Ascending aorta (tissue), 2 donors: Measurements from ENCODE around the gene TK1. TPM values are rescaled to one million over a fixed set of nuclear protein-coding genes. Genes with fewer than 3 reads are reported as not detected.

ENCODE experiments used
- DNase-seq, 2 donors: peaks; one replicate each; pipeline ENCODE4 v3.0.0-alpha.2; 2019; ENCODE audit warnings: low spot score in 2 of 2
- H3K27ac ChIP-seq, 2 donors: fragments of 200-600 bp; sonication (generic); one replicate each; pipeline ENCODE4 v1.5.1; 2016 to 2017; ENCODE audit warnings: mild to moderate bottlenecking in 1 of 2
- H3K27me3 ChIP-seq: fragments of 200-600 bp; sonication (generic); one replicate; pipeline ENCODE4 v1.5.1; 2017
- H3K36me3 ChIP-seq, 2 donors: fragments of 200-600 bp; sonication (generic); one replicate each; pipeline ENCODE4 v1.5.1; 2016
- H3K4me1 ChIP-seq, 2 donors: fragments of 200-600 bp; sonication (generic); one replicate each; pipeline ENCODE4 v1.5.1; 2016 to 2017; ENCODE audit warnings: mild to moderate bottlenecking in 1 of 2
- H3K4me3 ChIP-seq, 2 donors: fragments of 200-600 bp; sonication (generic); one replicate each; pipeline ENCODE4 v1.5.1; 2016 to 2017; ENCODE audit warnings: mild to moderate bottlenecking in 1 of 2
- H3K9me3 ChIP-seq, 2 donors: fragments of 200-600 bp; sonication (generic); one replicate each; pipeline ENCODE4 v1.5.1; 2016
- intact Hi-C: fragments of 100-400 bp; cut with DNase I; formaldehyde crosslinking; loops from one replicate; pipeline ENCODE4 v1.15.1; 2023
- total RNA-seq: library from RNA; depleted of rRNA; stranded (reverse); fragments of >200 nt; gene quantifications from one replicate; pipeline ENCODE4 v1.1.0, GENCODE V29; 2016
- TF ChIP-seq, protein P1 (sequence below), 3 experiments: fragments of 200-600 bp in 2 of 3; fragments of 450-650 bp in 1 of 3; sonication (generic) in 2 of 3; IDR thresholded peaks; one replicate each; pipeline ENCODE4 v1.5.1; 2016 to 2019; ENCODE audit warnings: antibody characterized with exemption in 3 of 3, mild to moderate bottlenecking in 1 of 3, moderate library complexity in 1 of 3

The TK1 gene
- total RNA-seq, 1 donor from 2014 or later, result not detected

DNA sequence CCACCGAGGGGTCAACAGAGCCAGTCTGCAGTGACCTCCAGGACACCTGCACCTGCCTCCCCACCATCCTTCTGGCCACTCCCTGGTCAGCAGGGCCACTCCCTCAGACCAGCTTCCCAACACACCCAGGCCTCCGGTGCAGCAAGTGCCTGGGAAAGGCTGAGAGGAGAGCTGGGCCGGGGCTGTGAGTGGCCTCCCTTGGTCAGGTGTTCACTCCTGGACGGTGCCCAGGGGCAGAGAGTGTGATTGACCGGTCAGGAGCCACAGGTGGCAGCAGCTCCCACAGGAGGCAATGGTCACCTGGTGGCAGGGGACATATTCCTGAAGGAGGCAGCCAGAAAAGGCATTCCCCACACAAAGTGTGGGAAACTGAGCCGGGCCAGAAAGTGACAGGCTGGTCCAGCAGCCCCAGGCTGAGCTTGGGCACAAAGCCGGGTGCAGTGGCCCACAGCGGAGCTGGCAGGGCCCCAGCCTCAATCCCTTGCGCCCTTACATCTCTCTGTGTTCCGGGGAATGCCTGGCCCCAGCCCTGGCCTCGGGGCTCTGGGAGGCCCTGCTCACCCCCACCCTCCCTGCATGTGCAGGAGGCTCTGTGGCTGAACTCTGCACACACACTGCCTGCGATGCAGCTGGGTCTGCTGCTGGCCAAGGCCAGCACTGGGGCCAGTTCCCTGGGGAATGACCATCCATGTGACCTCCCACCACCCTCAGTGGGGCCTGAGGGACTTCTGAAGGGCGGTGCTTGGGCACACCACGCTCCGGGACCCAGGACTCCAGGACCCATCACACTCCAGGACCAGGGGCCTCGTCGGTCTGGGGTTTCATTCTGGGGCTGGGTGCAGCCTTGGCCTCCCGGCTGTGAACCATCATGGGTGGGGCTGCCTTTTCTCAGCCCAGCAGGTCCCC, 41.9 kb downstream of the TK1 start:
- Histone ChIP-seq H3K27ac (peak overlapping the region in 1 of 2 donors; percentile 18), H3K27me3 (no peaks in the 10 kb centered on the region), H3K4me1 (peaks cover 3 to 8% of the 10 kb centered on the region in 2 donors), H3K9me3 (no peaks in the 10 kb centered on the region), H3K4me3 (no peak overlapping the region), H3K36me3 (no peaks in the 10 kb centered on the region)
- no peak for DNase-seq
- intact Hi-C loops, result no loop called here
- TF ChIP-seq, protein P1, sequence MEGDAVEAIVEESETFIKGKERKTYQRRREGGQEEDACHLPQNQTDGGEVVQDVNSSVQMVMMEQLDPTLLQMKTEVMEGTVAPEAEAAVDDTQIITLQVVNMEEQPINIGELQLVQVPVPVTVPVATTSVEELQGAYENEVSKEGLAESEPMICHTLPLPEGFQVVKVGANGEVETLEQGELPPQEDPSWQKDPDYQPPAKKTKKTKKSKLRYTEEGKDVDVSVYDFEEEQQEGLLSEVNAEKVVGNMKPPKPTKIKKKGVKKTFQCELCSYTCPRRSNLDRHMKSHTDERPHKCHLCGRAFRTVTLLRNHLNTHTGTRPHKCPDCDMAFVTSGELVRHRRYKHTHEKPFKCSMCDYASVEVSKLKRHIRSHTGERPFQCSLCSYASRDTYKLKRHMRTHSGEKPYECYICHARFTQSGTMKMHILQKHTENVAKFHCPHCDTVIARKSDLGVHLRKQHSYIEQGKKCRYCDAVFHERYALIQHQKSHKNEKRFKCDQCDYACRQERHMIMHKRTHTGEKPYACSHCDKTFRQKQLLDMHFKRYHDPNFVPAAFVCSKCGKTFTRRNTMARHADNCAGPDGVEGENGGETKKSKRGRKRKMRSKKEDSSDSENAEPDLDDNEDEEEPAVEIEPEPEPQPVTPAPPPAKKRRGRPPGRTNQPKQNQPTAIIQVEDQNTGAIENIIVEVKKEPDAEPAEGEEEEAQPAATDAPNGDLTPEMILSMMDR (IDR thresholded peaks at IDR 0.05), result no peak

- no peaks in the 10 kb centered on the region for H3K36me3 ChIP-seq
- DNase-seq, result peak; percentile 40 to 84
- intact Hi-C loops, result no loop called here
- TF ChIP-seq, protein P1 (IDR thresholded peaks at IDR 0.05), result no peak
- no peak overlapping the region for H3K4me3 ChIP-seq
- H3K9me3 ChIP-seq, result no peaks in the 10 kb centered on the region
- H3K27ac ChIP-seq, result peak overlapping the region in 1 of 2 donors; percentile 18
- H3K4me1 ChIP-seq, result peaks cover 3 to 8% of the 10 kb centered on the region in 2 donors
- no peaks in the 10 kb centered on the region for H3K27me3 ChIP-seq
Observed at GRCh38 chr17:78144147-78144719, 42.6 kb downstream of the TK1 start.

DNA sequence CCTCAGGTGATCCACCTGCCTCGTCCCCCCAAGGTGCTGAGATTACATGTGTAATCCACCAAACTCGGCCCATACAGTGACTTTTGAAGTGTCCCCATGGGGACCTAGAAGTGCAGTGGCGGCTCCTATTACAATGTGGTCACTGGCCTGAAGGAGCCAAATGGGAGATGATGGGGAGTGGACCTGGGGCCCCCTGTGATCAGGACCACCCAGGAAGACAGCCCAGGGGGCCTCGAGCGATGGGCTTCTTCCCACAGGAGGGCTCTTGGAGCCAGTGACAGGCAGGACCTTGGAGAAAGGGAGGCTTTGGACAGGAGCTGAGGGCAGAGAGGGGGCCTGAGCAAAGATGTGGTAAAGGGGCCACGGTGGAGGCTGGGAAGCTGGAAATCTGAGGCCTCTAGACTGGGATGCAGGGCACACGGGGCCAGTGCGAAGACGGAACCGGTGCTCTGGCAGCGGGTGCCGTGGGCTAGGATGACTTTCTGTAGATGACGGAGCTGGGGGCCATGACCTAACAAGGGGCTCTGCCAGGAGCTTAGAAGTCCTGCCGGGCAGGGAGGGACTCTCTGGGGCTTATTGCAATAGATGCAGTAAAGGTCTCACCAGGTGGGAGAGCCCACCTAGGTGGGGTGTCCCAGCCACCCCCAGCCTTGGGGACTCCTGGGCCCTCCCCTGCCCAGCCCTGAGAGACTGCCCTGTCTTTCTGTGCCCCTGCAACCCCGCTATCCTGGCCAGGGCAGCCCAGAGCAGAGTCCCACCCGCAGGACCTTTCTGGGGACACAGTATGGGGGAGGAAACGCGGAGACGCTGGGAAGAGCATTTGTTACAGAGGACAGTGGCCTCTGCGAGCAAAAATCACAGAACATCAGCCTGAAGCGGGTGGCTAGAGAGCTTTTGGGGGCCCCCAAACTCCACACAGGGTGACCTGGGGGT, 43.4 kb downstream of the TK1 start:
- no peak for DNase-seq
- Histone ChIP-seq H3K27ac (no peak overlapping the region), H3K36me3 (no peaks in the 10 kb centered on the region), H3K4me1 (peaks cover 3 to 8% of the 10 kb centered on the region in 2 donors), H3K27me3 (no peaks in the 10 kb centered on the region), H3K9me3 (no peaks in the 10 kb centered on the region), H3K4me3 (no peak overlapping the region)
- intact Hi-C loops, result no loop called here
- TF ChIP-seq, protein P1 (IDR thresholded peaks at IDR 0.05), result no peak

GRCh38 chr17:78142119-78142861, 44.6 kb downstream of the TK1 start:
- intact Hi-C loops, result no loop called here
- no peak overlapping the region for H3K27ac ChIP-seq
- no peaks in the 10 kb centered on the region for H3K27me3 ChIP-seq
- no peak for DNase-seq
- TF ChIP-seq, protein P1 (IDR thresholded peaks at IDR 0.05), result no peak
- H3K36me3 ChIP-seq, result no peaks in the 10 kb centered on the region
- H3K4me3 ChIP-seq, result no peak overlapping the region
- H3K4me1 ChIP-seq, result peaks cover 3 to 8% of the 10 kb centered on the region in 2 donors
- no peaks in the 10 kb centered on the region for H3K9me3 ChIP-seq
